CD14-positive monocyte (primary cell): ENCODE results near the gene NLRX1. TPM values are rescaled to one million over a fixed set of nuclear protein-coding genes. Genes with fewer than 3 reads are reported as not detected.
"Not testable (repeated sequence)": the region's sequence is repeated elsewhere in the genome, so short reads cannot be mapped to it uniquely, and the experiment has no call there.

Experiments used
- DNase-seq, 3 donors: peaks; one replicate each; pipeline ENCODE4 v3.0.0-alpha.2; 2011 to 2022
- H2AFZ ChIP-seq: 2 replicates; pipeline ENCODE4 v1.6.0; 2012; ENCODE audit warnings: mild to moderate bottlenecking, low read depth, low read length, inconsistent platforms; ENCODE audit not compliant: insufficient read depth, poor library complexity, severe bottlenecking
- H3K27ac ChIP-seq, 2 donors: 1 replicate in 1 of 2; 2 replicates in 1 of 2; pipeline ENCODE4 v1.5.1; 2012 to 2013; ENCODE audit warnings: low read length in 2 of 2, control low read depth in 1 of 2, inconsistent platforms in 1 of 2, low read depth in 1 of 2, mild to moderate bottlenecking in 1 of 2
- H3K27me3 ChIP-seq, 2 donors: one replicate each; pipeline versions ENCODE4 v1.6.0 to v1.6.1; 2011 to 2013; ENCODE audit warnings: low read length in 2 of 2; ENCODE audit not compliant: control insufficient read depth in 2 of 2, insufficient read depth in 2 of 2
- H3K36me3 ChIP-seq, 2 donors: replicated peaks in 1 of 2; 1 replicate in 1 of 2; 2 replicates in 1 of 2; pipeline versions ENCODE4 v1.5.1 to v1.6.1; 2012 to 2013; ENCODE audit warnings: low read length in 2 of 2, control low read depth in 1 of 2, inconsistent platforms in 1 of 2, mild to moderate bottlenecking in 1 of 2; ENCODE audit not compliant: insufficient read depth in 2 of 2, control insufficient read depth in 1 of 2
- H3K4me1 ChIP-seq, 2 donors: 1 replicate in 1 of 2; 2 replicates in 1 of 2; pipeline versions ENCODE4 v1.5.1 to v1.6.1; 2012 to 2013; ENCODE audit warnings: low read length in 2 of 2, control low read depth in 1 of 2, inconsistent platforms in 1 of 2, mild to moderate bottlenecking in 1 of 2, moderate library complexity in 1 of 2; ENCODE audit not compliant: insufficient read depth in 2 of 2, control insufficient read depth in 1 of 2
- H3K4me2 ChIP-seq: replicated peaks from 2 replicates; pipeline ENCODE3; 2012; ENCODE audit warnings: low read length, moderate library complexity, mild to moderate bottlenecking; ENCODE audit not compliant: poor library complexity, severe bottlenecking; ENCODE audit errors: extremely low read depth
- H3K4me3 ChIP-seq, 3 experiments: fragments of 200-600 bp in 1 of 3; sonication (generic) in 1 of 3; replicated peaks in 1 of 3; 1 replicate in 2 of 3; 2 replicates in 1 of 3; pipeline ENCODE4 v1.5.1; 2011 to 2013; ENCODE audit warnings: low read length in 3 of 3, mild to moderate bottlenecking in 3 of 3, control low read depth in 2 of 3, low read depth in 2 of 3, inconsistent platforms in 1 of 3, moderate library complexity in 1 of 3
- H3K79me2 ChIP-seq: 2 replicates; pipeline ENCODE4 v1.6.0; 2012; ENCODE audit warnings: mild to moderate bottlenecking, control low read depth, inconsistent platforms, low read length, moderate library complexity; ENCODE audit not compliant: insufficient read depth
- H3K9ac ChIP-seq: 2 replicates; pipeline ENCODE4 v1.6.0; 2017; ENCODE audit warnings: low read length, mild to moderate bottlenecking; ENCODE audit not compliant: insufficient read depth, poor library complexity, severe bottlenecking
- H3K9me3 ChIP-seq, 2 donors: replicated peaks in 1 of 2; 1 replicate in 1 of 2; 2 replicates in 1 of 2; pipeline versions ENCODE4 v1.5.1 to v1.6.1; 2012 to 2013; ENCODE audit warnings: low read length in 2 of 2, control low read depth in 1 of 2; ENCODE audit not compliant: control insufficient read depth in 1 of 2, insufficient read depth in 1 of 2
- H4K20me1 ChIP-seq: 2 replicates; pipeline ENCODE4 v1.6.0; 2012; ENCODE audit warnings: mild to moderate bottlenecking, low read length, control low read depth, moderate library complexity; ENCODE audit not compliant: insufficient read depth
- H3K27ac Mint-ChIP-seq, 7 donors: one replicate each; pipeline ENCODE4 v1.8.0; 2020; ENCODE audit warnings: mild to moderate bottlenecking in 7 of 7, mixed read lengths in 7 of 7, moderate library complexity in 6 of 7, inconsistent platforms in 2 of 7
- H3K27me3 Mint-ChIP-seq, 3 donors: one replicate each; pipeline ENCODE4 v1.8.0; 2021 to 2022; ENCODE audit warnings: low read depth in 3 of 3, mild to moderate bottlenecking in 3 of 3, mixed read lengths in 3 of 3, moderate library complexity in 3 of 3, inconsistent platforms in 1 of 3
- H3K36me3 Mint-ChIP-seq, 2 donors: one replicate each; pipeline ENCODE4 v1.8.0; 2020; ENCODE audit warnings: mixed read lengths in 2 of 2, inconsistent platforms in 1 of 2, mild to moderate bottlenecking in 1 of 2
- H3K4me1 Mint-ChIP-seq: one replicate; pipeline ENCODE4 v1.8.0; 2020; ENCODE audit warnings: mild to moderate bottlenecking, mixed read lengths
- H3K4me3 Mint-ChIP-seq, 2 donors: one replicate each; pipeline ENCODE4 v1.8.0; 2020; ENCODE audit warnings: mild to moderate bottlenecking in 2 of 2, mixed read lengths in 2 of 2, moderate library complexity in 1 of 2
- H3K9me3 Mint-ChIP-seq, 7 donors: one replicate each; pipeline ENCODE4 v1.8.0; 2020 to 2022; ENCODE audit warnings: mixed read lengths in 7 of 7, mild to moderate bottlenecking in 6 of 7, moderate library complexity in 6 of 7, inconsistent platforms in 2 of 7
- CTCF ChIP-seq: fragments of 200-600 bp; IDR thresholded peaks from one replicate; pipeline ENCODE4 v1.8.0; 2022; ENCODE audit warnings: antibody characterized with exemption, mild to moderate bottlenecking
- WGBS: methylation state at CpG from one replicate; pipeline ENCODE4 v1.1.5; 2013; ENCODE audit warnings: missing lambda C conversion rate; ENCODE audit not compliant: insufficient coverage; 5-methylcytosine and 5-hydroxymethylcytosine counted together
- intact Hi-C, 2 donors: fragments of 100-400 bp; cut with micrococcal nuclease; formaldehyde crosslinking; loops; one replicate each; pipeline versions ENCODE4 v1.15.0 to v1.15.1; 2023
- polyA plus RNA-seq, 3 donors: library from polyadenylated mRNA; depleted of rRNA in 1 of 3; unstranded in 2 of 3; stranded (reverse) in 1 of 3; fragments of 300-500 nt in 2 of 3; fragments of >200 nt in 1 of 3; fragmentation: Illumina TruSeq in 2 of 3; gene quantifications; 1 replicate in 2 of 3; 2 replicates in 1 of 3; pipeline ENCODE4 v1.2.3, GENCODE V29; 2012 to 2021

Gene NLRX1
- polyA plus RNA-seq, 3 donors = 13.7 to 15.5 (median 14.2) TPM

GRCh38 chr11:119198925-119199324, 30.4 kb downstream of the NLRX1 start:
- Histone ChIP-seq H2AFZ (no peak overlapping the region), H3K9me3 (no peaks in the 10 kb centered on the region), H4K20me1 (no peaks in the 10 kb centered on the region), H3K36me3 (no peaks in the 10 kb centered on the region), H3K79me2 (no peaks in the 10 kb centered on the region), H3K9ac (no peak overlapping the region), H3K27ac (no peak overlapping the region), H3K27me3 (no peaks in the 10 kb centered on the region), H3K4me1 (peaks cover 26 to 35% of the 10 kb centered on the region in 2 donors), H3K4me2 (no peak overlapping the region), H3K4me3 (no peak overlapping the region)
- peaks cover 0 to 1% of the 10 kb centered on the region in 2 donors for H3K36me3 Mint-ChIP-seq
- DNase-seq = no peak
- no peak for TF ChIP-seq CTCF
- intact Hi-C loops = loop anchor here (10.0 kb wide), 2 partner anchors 54 to 104 kb away; partner anchors contain the start of gene ABCG4 (in 2 of the 2)
- no peak overlapping the region for H3K4me3 Mint-ChIP-seq
- H3K27ac Mint-ChIP-seq = peak overlapping the region in 1 of 7 donors; percentile 36
- 100% methylated on average over 3 of the region's 6 CpGs for WGBS
- H3K9me3 Mint-ChIP-seq = no peaks in the 10 kb centered on the region
- peaks cover 35% of the 10 kb centered on the region for H3K4me1 Mint-ChIP-seq
- peaks cover 0 to 7% (median 2%) of the 10 kb centered on the region in 3 donors for H3K27me3 Mint-ChIP-seq

- H3K4me3 ChIP-seq, H3K36me3 ChIP-seq, H4K20me1 ChIP-seq, H3K4me2 ChIP-seq, H3K9me3 Mint-ChIP-seq, H2AFZ ChIP-seq, H3K27me3 Mint-ChIP-seq, H3K27ac Mint-ChIP-seq, DNase-seq, H3K36me3 Mint-ChIP-seq, intact Hi-C loops, H3K27ac ChIP-seq, H3K4me3 Mint-ChIP-seq, H3K27me3 ChIP-seq, H3K9ac ChIP-seq, H3K79me2 ChIP-seq, H3K9me3 ChIP-seq: not testable (repeated sequence)
- peaks cover 31 to 34% of the 10 kb centered on the region in 2 donors for H3K4me1 ChIP-seq
- WGBS = no CpG with 5 or more reads among the region's 5 CpGs
- H3K4me1 Mint-ChIP-seq = peaks cover 33% of the 10 kb centered on the region
Observed at GRCh38 chr11:119201236-119201635, 32.7 kb downstream of the NLRX1 start.
